ENCODE measurements around the gene COQ9.

The COQ9 gene

DNA sequence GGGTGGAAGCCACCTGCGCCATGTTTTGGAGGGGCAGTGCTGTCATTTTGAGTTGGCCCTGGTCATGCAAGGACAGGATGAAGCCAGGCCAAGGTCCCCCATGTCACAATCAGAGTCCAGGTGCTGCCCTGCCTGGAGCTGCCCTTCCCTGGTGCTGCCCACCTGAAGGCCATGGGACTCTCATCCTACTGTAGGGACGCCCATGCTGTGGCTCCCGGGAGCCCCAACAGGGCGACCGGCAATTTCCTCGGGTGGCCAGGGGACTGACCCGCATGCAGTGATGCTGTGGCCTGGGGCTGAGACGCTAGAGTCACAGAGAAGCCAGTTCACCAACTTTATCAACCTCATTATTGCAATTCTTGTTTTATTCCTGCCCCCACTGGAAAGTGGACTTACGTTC is 34.7 kb upstream of the COQ9 start:
- intact Hi-C loops (cut with DNase I; ENCODE audit: low total_unique reads), result no loop called here
- Histone ChIP-seq H3K9me3 (no peaks in the 10 kb centered on the region), H3K27ac (no peak overlapping the region), H3K4me1 (peaks cover 0 to 21% (median 12%) of the 10 kb centered on the region in 4 donors), H3K4me3 (no peak overlapping the region), H3K36me3 (no peaks in the 10 kb centered on the region), H3K27me3 (no peaks in the 10 kb centered on the region)
- no peak for TF ChIP-seq CTCF (IDR thresholded peaks at IDR 0.05)
- DNase-seq, result no peak

DNA sequence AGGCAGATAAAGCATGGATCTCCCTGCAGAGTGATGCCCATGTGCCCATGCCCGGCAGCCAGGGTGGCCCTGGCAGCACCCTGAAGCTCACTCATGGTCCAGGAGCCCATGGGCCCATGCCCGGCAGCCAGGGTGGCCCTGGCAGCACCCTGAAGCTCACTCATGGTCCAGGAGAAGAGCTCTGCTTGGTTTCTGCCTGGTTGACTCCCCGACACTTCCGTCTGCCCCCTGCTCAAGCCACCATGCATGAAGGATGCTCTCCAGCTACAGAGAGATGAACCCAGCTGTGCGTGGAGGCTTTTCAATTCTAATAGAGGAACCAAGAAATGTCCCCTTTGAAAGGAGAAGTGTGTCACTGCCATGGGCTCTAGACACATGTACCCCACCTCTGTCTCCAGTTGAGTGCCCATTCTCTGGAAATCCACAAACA is 34.0 kb upstream of the COQ9 start:
- no peak for TF ChIP-seq CTCF (IDR thresholded peaks at IDR 0.05)
- Histone ChIP-seq H3K4me1 (peaks cover 0 to 26% (median 15%) of the 10 kb centered on the region in 4 donors), H3K9me3 (no peaks in the 10 kb centered on the region), H3K36me3 (no peaks in the 10 kb centered on the region), H3K4me3 (no peak overlapping the region), H3K27me3 (no peaks in the 10 kb centered on the region), H3K27ac (no peak overlapping the region)
- intact Hi-C loops (cut with DNase I; ENCODE audit: low total_unique reads), result no loop called here
- DNase-seq, result no peak

DNA sequence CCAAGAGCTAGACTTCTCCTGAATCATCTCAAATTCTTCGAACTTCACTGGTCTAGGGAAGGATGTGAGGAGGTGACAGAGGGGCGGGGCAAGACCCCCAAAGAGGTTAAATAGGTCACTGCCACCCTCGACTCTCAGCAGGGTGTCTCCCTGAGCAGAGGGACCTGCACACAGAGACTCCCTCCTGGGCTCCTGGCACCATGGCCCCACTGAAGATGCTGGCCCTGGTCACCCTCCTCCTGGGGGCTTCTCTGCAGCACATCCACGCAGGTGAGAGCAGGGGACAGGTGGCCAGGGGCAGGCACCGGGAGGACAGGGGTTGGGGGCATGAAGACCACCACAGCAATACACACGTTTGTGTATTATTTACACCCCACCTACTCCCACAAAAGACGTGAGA is 33.5 kb upstream of the COQ9 start:
- peaks cover 3 to 30% (median 19%) of the 10 kb centered on the region in 4 donors for H3K4me1 ChIP-seq
- intact Hi-C loops (cut with DNase I; ENCODE audit: low total_unique reads), result no loop called here
- H3K27ac ChIP-seq, result no peak overlapping the region

DNA sequence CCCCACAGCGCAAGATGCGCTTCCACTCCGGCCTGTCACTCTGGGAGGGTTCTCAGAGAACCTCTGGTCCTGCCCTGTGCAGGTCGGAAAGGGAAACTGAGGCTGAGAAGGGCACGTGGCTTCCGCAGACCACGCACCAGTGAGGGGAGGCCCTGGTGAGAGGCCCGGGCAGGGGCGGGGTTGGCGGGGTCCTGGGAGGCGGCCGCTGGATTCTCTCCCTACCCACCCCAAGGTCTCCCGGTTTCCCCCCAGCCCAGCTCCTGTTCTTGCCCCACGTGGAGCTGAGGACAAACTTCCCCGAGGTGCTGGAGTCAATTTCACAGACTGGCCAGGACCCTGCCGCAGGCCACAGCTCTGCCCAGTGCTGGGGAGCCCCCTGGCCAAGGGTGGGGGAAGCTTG is 31.2 kb upstream of the COQ9 start:
- intact Hi-C loops (cut with DNase I; ENCODE audit: low total_unique reads), result loop anchor here (5.0 kb wide), 1 partner anchor 39 kb away; no protein-coding TSS in a partner anchor
- Histone ChIP-seq H3K4me1 (peaks cover 7 to 31% (median 25%) of the 10 kb centered on the region in 4 donors), H3K4me3 (no peak overlapping the region), H3K27ac (peak overlapping the region; percentile 55 to 56), H3K36me3 (no peaks in the 10 kb centered on the region), H3K27me3 (no peaks in the 10 kb centered on the region), H3K9me3 (no peaks in the 10 kb centered on the region)
- DNase-seq, result no peak
- TF ChIP-seq CTCF (IDR thresholded peaks at IDR 0.05), result no peak

More for the DNA sequence above, 33.5 kb upstream of the COQ9 start:
- no peak for TF ChIP-seq CTCF (IDR thresholded peaks at IDR 0.05)
- no peaks in the 10 kb centered on the region for H3K27me3 ChIP-seq
- no peak for DNase-seq
- no peaks in the 10 kb centered on the region for H3K9me3 ChIP-seq
- H3K4me3 ChIP-seq, result no peak overlapping the region
- no peaks in the 10 kb centered on the region for H3K36me3 ChIP-seq

DNA sequence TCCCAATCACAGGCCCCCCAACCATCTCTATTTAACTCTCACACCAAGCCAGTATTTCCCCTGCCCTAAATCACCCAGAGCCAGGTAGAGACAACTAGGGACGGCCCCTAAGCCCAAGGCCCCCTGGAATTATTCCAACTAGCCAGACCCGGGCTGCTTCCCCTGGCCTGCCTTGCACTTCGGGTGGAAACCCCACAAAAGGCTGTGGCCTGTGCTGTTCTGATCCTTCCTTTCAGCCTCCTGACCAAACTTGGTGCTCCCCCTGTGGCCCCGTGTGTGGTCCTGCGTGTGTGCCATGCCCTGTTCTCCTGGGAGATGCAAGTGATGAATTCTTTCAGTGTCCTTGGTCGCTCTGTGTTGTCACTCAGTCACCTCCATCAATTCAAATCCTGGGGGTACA is 27.8 kb upstream of the COQ9 start:
- Histone ChIP-seq H3K4me3 (no peak overlapping the region), H3K9me3 (no peaks in the 10 kb centered on the region), H3K27ac (peak overlapping the region; percentile 62 to 66), H3K36me3 (no peaks in the 10 kb centered on the region), H3K27me3 (no peaks in the 10 kb centered on the region), H3K4me1 (peaks cover 7 to 42% (median 31%) of the 10 kb centered on the region in 4 donors)
- no peak for TF ChIP-seq CTCF (IDR thresholded peaks at IDR 0.05)
- intact Hi-C loops (cut with DNase I; ENCODE audit: low total_unique reads), result loop anchor here (2.0 to 5.0 kb wide), 2 partner anchors 42 to 97 kb away; no protein-coding TSS in a partner anchor
- no peak for DNase-seq
